Neural progenitor cell (in vitro differentiated cells): ENCODE results near the gene IFI27L1. TPM values are rescaled to one million over a fixed set of nuclear protein-coding genes. Genes with fewer than 3 reads are reported as not detected.

Source experiments
- DNase-seq: peaks from one replicate; pipeline ENCODE4 v3.0.0-alpha.2; 2016; ENCODE audit warnings: low spot score
- H2AFZ ChIP-seq: fragments of 200-600 bp; sonication (generic); replicated peaks from 2 replicates; pipeline ENCODE4 v1.6.1; 2016; ENCODE audit warnings: antibody characterized with exemption
- H3F3A ChIP-seq: fragments of 200-600 bp; sonication (generic); 2 replicates; pipeline ENCODE4 v1.6.1; 2016; ENCODE audit warnings: antibody characterized with exemption, low read depth
- H3K27ac ChIP-seq: fragments of 200-600 bp; sonication (generic); 2 replicates; pipeline ENCODE4 v1.5.1; 2016; ENCODE audit warnings: mild to moderate bottlenecking
- H3K27me3 ChIP-seq: fragments of 200-600 bp; sonication (generic); 2 replicates; pipeline ENCODE4 v1.6.1; 2016; ENCODE audit warnings: mild to moderate bottlenecking, moderate library complexity
- H3K36me3 ChIP-seq: fragments of 200-600 bp; sonication (generic); 2 replicates; pipeline ENCODE4 v1.5.1; 2016
- H3K4me1 ChIP-seq: fragments of 200-600 bp; sonication (generic); 2 replicates; pipeline ENCODE4 v1.6.1; 2016; ENCODE audit warnings: mixed run types
- H3K4me2 ChIP-seq: fragments of 200-600 bp; sonication (generic); 2 replicates; pipeline ENCODE4 v1.6.1; 2016
- H3K4me3 ChIP-seq: fragments of 200-600 bp; sonication (generic); 2 replicates; pipeline ENCODE4 v1.5.1; 2016
- H3K79me2 ChIP-seq: fragments of 200-600 bp; sonication (generic); 2 replicates; pipeline ENCODE4 v1.6.1; 2016; ENCODE audit warnings: low read depth
- H3K9ac ChIP-seq: fragments of 200-600 bp; sonication (generic); 2 replicates; pipeline ENCODE4 v1.6.1; 2016
- H3K9me3 ChIP-seq: fragments of 200-600 bp; sonication (generic); 2 replicates; pipeline ENCODE4 v1.5.1; 2016; ENCODE audit warnings: low read depth
- H4K20me1 ChIP-seq: fragments of 200-600 bp; sonication (generic); 2 replicates; pipeline ENCODE4 v1.6.1; 2016; ENCODE audit warnings: low read depth
- H3K27ac Mint-ChIP-seq: 3 replicates; pipeline ENCODE4 v1.8.0; 2021; ENCODE audit warnings: mixed read lengths
- H3K27me3 Mint-ChIP-seq: 2 replicates; pipeline ENCODE4 v1.8.0; 2022; ENCODE audit warnings: low read depth, mild to moderate bottlenecking, inconsistent platforms, moderate library complexity, mixed read lengths; ENCODE audit not compliant: insufficient read depth
- H3K36me3 Mint-ChIP-seq: 3 replicates; pipeline ENCODE4 v1.8.0; 2021; ENCODE audit warnings: mixed read lengths
- H3K4me1 Mint-ChIP-seq: 3 replicates; pipeline ENCODE4 v1.8.0; 2021; ENCODE audit warnings: mixed read lengths
- H3K4me3 Mint-ChIP-seq: 3 replicates; pipeline ENCODE4 v1.8.0; 2021; ENCODE audit warnings: mild to moderate bottlenecking, moderate library complexity, mixed read lengths
- H3K9me3 Mint-ChIP-seq: 3 replicates; pipeline ENCODE4 v1.8.0; 2020; ENCODE audit warnings: mixed read lengths
- EZH2 ChIP-seq: fragments of 200-600 bp; sonication (generic); IDR thresholded peaks from 2 replicates; pipeline ENCODE4 v1.6.1; 2017; ENCODE audit warnings: antibody characterized with exemption, mild to moderate bottlenecking, moderate library complexity
- EZH2phosphoT487 ChIP-seq: fragments of 200-600 bp; sonication (generic); IDR thresholded peaks from 2 replicates; pipeline ENCODE4 v1.6.1; 2017; ENCODE audit warnings: antibody characterized with exemption
- total RNA-seq: library from RNA; depleted of rRNA; stranded (reverse); fragments of >200 nt; gene quantifications from 2 replicates; pipeline ENCODE4 v1.2.3, GENCODE V29; 2015; ENCODE audit warnings: low replicate concordance
- TF ChIP-seq, protein P1 (sequence below): fragments of 200-600 bp; sonication (generic); IDR thresholded peaks from 2 replicates; pipeline ENCODE4 v1.5.1; 2017; ENCODE audit warnings: antibody characterized with exemption, mild to moderate bottlenecking

IFI27L1 gene
- total RNA-seq, 1 donor from 2014 or later: 10.8 TPM

GRCh38 chr14:94048691-94049624, 32.2 kb upstream of the IFI27L1 start:
- no peak overlapping the region for H3K4me3 ChIP-seq
- no peaks in the 10 kb centered on the region for H3K9me3 ChIP-seq
- DNase-seq: no peak
- H3K27ac Mint-ChIP-seq: peak overlapping the region; percentile 33
- H2AFZ ChIP-seq: no peak overlapping the region
- H3K36me3 ChIP-seq: no peaks in the 10 kb centered on the region
- peaks cover 37% of the 10 kb centered on the region for H3K36me3 Mint-ChIP-seq
- no peak overlapping the region for H3K27ac ChIP-seq
- peaks cover 4% of the 10 kb centered on the region for H3K4me1 ChIP-seq
- H3K4me3 Mint-ChIP-seq: no peak overlapping the region
- no peak overlapping the region for H3K4me2 ChIP-seq
- H3K27me3 ChIP-seq: no peaks in the 10 kb centered on the region
- H3K27me3 Mint-ChIP-seq: peaks cover 6% of the 10 kb centered on the region
- no peaks in the 10 kb centered on the region for H4K20me1 ChIP-seq
- no peaks in the 10 kb centered on the region for H3K79me2 ChIP-seq
- H3K4me1 Mint-ChIP-seq: peaks cover 45% of the 10 kb centered on the region
- H3K9ac ChIP-seq: no peak overlapping the region
- H3F3A ChIP-seq: no peaks in the 10 kb centered on the region
- no peaks in the 10 kb centered on the region for H3K9me3 Mint-ChIP-seq
- TF ChIP-seq EZH2phosphoT487 (no peak), EZH2 (no peak)
- TF ChIP-seq, protein P1, sequence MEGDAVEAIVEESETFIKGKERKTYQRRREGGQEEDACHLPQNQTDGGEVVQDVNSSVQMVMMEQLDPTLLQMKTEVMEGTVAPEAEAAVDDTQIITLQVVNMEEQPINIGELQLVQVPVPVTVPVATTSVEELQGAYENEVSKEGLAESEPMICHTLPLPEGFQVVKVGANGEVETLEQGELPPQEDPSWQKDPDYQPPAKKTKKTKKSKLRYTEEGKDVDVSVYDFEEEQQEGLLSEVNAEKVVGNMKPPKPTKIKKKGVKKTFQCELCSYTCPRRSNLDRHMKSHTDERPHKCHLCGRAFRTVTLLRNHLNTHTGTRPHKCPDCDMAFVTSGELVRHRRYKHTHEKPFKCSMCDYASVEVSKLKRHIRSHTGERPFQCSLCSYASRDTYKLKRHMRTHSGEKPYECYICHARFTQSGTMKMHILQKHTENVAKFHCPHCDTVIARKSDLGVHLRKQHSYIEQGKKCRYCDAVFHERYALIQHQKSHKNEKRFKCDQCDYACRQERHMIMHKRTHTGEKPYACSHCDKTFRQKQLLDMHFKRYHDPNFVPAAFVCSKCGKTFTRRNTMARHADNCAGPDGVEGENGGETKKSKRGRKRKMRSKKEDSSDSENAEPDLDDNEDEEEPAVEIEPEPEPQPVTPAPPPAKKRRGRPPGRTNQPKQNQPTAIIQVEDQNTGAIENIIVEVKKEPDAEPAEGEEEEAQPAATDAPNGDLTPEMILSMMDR: no peak

DNA sequence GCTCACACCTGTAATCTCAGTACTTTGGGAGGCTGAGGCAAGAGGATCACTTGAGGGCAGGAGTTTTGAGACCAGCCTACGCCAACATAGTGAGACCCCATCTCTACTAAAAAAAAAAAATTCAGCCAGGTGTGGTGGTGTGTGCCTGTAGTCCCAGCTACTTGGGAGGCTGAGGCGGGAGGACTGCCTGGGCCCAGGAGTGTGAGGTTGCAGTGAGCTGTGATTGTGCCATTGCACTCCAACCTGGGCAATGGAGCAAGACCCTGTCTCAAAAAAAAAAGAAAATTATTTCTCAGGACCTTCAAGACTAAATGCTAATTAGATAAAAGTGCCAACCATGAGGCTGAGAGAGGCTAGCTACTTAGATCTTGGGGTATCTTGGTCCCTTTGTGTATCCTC, 31.5 kb upstream of the IFI27L1 start:
- Mint-ChIP-seq H3K4me1 (peaks cover 45% of the 10 kb centered on the region), H3K36me3 (peaks cover 43% of the 10 kb centered on the region)
- no peak overlapping the region for H3K27ac ChIP-seq

GRCh38 chr14:94050231-94050880, 30.8 kb upstream of the IFI27L1 start:
- H3K27me3 ChIP-seq: no peaks in the 10 kb centered on the region
- peaks cover 45% of the 10 kb centered on the region for H3K4me1 Mint-ChIP-seq
- H3K4me1 ChIP-seq: peaks cover 4% of the 10 kb centered on the region
- peaks cover 6% of the 10 kb centered on the region for H3K27me3 Mint-ChIP-seq
- no peak for DNase-seq
- H3F3A ChIP-seq: no peaks in the 10 kb centered on the region
- H3K4me2 ChIP-seq: no peak overlapping the region
- no peaks in the 10 kb centered on the region for H4K20me1 ChIP-seq
- H3K4me3 ChIP-seq: no peak overlapping the region
- H3K27ac Mint-ChIP-seq: no peak overlapping the region
- H3K4me3 Mint-ChIP-seq: no peak overlapping the region
- H3K36me3 Mint-ChIP-seq: peaks cover 46% of the 10 kb centered on the region
- TF ChIP-seq EZH2phosphoT487 (no peak), EZH2 (no peak)
- TF ChIP-seq, protein P1: no peak
- H3K9ac ChIP-seq: no peak overlapping the region
- no peak overlapping the region for H2AFZ ChIP-seq
- H3K79me2 ChIP-seq: no peaks in the 10 kb centered on the region
- H3K9me3 ChIP-seq: no peaks in the 10 kb centered on the region
- H3K9me3 Mint-ChIP-seq: no peaks in the 10 kb centered on the region
- H3K27ac ChIP-seq: no peak overlapping the region
- no peaks in the 10 kb centered on the region for H3K36me3 ChIP-seq

More for the DNA sequence above, 31.5 kb upstream of the IFI27L1 start:
- H3K27me3 ChIP-seq: no peaks in the 10 kb centered on the region
- H3K9me3 Mint-ChIP-seq: no peaks in the 10 kb centered on the region
- no peaks in the 10 kb centered on the region for H3K9me3 ChIP-seq
- no peak overlapping the region for H3K4me3 ChIP-seq
- no peak overlapping the region for H3K4me3 Mint-ChIP-seq
- H3K79me2 ChIP-seq: no peaks in the 10 kb centered on the region
- TF ChIP-seq, protein P1: no peak
- TF ChIP-seq EZH2 (no peak), EZH2phosphoT487 (no peak)
- H3K4me2 ChIP-seq: no peak overlapping the region
- no peaks in the 10 kb centered on the region for H4K20me1 ChIP-seq
- H2AFZ ChIP-seq: no peak overlapping the region
- H3K36me3 ChIP-seq: no peaks in the 10 kb centered on the region
- no peaks in the 10 kb centered on the region for H3F3A ChIP-seq
- H3K27ac Mint-ChIP-seq: no peak overlapping the region
- no peak for DNase-seq
- H3K4me1 ChIP-seq: peaks cover 4% of the 10 kb centered on the region
- H3K9ac ChIP-seq: no peak overlapping the region
- peaks cover 6% of the 10 kb centered on the region for H3K27me3 Mint-ChIP-seq
